GM23338 (cell line): ENCODE results near the gene RNLS.

ENCODE experiments used
- EZH2 ChIP-seq: fragments of 200-600 bp; sonication (generic); IDR thresholded peaks from one replicate; pipeline ENCODE4 v1.8.0; 2017; ENCODE audit warnings: antibody characterized with exemption, mild to moderate bottlenecking, low read depth; ENCODE audit not compliant: unreplicated experiment
- JUNB ChIP-seq: IDR thresholded peaks from one replicate; pipeline ENCODE4 v1.6.1; 2016; ENCODE audit warnings: antibody characterized with exemption; ENCODE audit not compliant: unreplicated experiment
- POLR2AphosphoS5 ChIP-seq: IDR thresholded peaks from 2 replicates; pipeline ENCODE4 v1.6.1; 2016; ENCODE audit warnings: antibody characterized with exemption, low read depth
- STAT1 ChIP-seq: IDR thresholded peaks from one replicate; pipeline ENCODE4 v1.6.1; 2016; ENCODE audit warnings: antibody characterized with exemption; ENCODE audit not compliant: unreplicated experiment
- TF ChIP-seq, protein P1 (sequence below), 2 experiments: fragments of 200-600 bp in 1 of 2; sonication (generic) in 1 of 2; conservative IDR thresholded peaks; 2 replicates each; pipeline versions ENCODE4 v1.5.1 to v1.6.1; 2016 to 2017; ENCODE audit warnings: antibody characterized with exemption in 2 of 2, low read depth in 2 of 2, mild to moderate bottlenecking in 2 of 2, moderate library complexity in 1 of 2
- TF ChIP-seq, protein P2 (sequence below): IDR thresholded peaks from one replicate; pipeline ENCODE4 v1.6.1; 2018; ENCODE audit warnings: antibody characterized with exemption; ENCODE audit not compliant: unreplicated experiment

GRCh38 chr10:88299787-88300186 is 283.3 kb downstream of the RNLS start:
- TF ChIP-seq, protein P1, sequence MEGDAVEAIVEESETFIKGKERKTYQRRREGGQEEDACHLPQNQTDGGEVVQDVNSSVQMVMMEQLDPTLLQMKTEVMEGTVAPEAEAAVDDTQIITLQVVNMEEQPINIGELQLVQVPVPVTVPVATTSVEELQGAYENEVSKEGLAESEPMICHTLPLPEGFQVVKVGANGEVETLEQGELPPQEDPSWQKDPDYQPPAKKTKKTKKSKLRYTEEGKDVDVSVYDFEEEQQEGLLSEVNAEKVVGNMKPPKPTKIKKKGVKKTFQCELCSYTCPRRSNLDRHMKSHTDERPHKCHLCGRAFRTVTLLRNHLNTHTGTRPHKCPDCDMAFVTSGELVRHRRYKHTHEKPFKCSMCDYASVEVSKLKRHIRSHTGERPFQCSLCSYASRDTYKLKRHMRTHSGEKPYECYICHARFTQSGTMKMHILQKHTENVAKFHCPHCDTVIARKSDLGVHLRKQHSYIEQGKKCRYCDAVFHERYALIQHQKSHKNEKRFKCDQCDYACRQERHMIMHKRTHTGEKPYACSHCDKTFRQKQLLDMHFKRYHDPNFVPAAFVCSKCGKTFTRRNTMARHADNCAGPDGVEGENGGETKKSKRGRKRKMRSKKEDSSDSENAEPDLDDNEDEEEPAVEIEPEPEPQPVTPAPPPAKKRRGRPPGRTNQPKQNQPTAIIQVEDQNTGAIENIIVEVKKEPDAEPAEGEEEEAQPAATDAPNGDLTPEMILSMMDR (conservative IDR thresholded peaks at IDR 0.05; ENCODE audit: low read depth in 2 of 2): no peak
- TF ChIP-seq POLR2AphosphoS5: no peak
- TF ChIP-seq, protein P2, sequence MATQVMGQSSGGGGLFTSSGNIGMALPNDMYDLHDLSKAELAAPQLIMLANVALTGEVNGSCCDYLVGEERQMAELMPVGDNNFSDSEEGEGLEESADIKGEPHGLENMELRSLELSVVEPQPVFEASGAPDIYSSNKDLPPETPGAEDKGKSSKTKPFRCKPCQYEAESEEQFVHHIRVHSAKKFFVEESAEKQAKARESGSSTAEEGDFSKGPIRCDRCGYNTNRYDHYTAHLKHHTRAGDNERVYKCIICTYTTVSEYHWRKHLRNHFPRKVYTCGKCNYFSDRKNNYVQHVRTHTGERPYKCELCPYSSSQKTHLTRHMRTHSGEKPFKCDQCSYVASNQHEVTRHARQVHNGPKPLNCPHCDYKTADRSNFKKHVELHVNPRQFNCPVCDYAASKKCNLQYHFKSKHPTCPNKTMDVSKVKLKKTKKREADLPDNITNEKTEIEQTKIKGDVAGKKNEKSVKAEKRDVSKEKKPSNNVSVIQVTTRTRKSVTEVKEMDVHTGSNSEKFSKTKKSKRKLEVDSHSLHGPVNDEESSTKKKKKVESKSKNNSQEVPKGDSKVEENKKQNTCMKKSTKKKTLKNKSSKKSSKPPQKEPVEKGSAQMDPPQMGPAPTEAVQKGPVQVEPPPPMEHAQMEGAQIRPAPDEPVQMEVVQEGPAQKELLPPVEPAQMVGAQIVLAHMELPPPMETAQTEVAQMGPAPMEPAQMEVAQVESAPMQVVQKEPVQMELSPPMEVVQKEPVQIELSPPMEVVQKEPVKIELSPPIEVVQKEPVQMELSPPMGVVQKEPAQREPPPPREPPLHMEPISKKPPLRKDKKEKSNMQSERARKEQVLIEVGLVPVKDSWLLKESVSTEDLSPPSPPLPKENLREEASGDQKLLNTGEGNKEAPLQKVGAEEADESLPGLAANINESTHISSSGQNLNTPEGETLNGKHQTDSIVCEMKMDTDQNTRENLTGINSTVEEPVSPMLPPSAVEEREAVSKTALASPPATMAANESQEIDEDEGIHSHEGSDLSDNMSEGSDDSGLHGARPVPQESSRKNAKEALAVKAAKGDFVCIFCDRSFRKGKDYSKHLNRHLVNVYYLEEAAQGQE: no peak
- TF ChIP-seq STAT1: no peak
- TF ChIP-seq JUNB: no peak
- no peak for TF ChIP-seq EZH2
